GM18526 (cell line): ENCODE measurements around the gene NEURL3.

ENCODE experiments used
- POLR2A ChIP-seq: IDR thresholded peaks from 3 replicates; pipeline ENCODE4 v1.6.1; 2011; ENCODE audit not compliant: insufficient read length; ENCODE audit errors: extremely low read depth

NEURL3 gene

GRCh38 chr2:96506907-96507240 lies 1.7 kb upstream of the NEURL3 start:
- no peak for TF ChIP-seq POLR2A

DNA sequence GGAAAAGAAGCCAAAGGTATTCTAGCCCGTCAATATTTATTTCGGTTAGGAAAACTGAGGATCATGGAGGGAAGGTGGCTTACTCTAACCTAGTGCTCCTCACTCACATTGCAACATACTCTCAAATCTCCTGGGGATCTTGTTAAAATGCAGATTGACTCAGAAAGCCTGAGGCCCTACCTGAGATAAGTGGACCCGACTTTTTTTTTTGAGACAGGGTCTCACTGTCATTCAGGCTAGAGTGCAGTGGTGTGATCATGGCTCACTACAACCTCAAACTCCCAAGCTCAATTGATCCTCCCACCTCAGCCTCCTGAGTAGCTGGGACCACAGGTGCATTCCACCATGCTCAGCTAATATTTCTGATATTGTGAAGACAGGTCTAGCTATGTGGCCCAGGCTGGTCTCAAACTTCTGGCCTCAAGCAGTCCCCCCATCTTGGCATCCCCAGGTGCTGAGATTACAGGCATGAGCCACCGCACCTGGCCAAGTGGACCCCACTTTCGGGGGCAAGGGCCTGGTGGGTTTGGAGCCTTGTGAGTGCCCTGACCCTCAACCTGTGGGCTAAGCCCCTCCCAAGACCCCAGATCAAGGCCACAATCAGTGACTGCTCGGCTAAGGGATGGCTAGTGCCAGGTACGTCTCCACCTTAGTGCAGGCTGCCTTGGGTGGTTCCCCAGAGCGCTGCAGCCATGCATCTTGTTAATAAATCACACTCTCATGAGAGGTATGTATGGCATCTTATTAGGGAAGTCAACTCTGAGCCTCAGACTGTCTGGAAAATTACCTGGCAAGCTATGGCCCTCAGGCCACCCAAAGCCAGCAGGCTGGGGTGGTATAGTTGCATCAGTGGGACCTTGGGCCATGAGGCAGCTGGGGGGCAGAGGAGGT lies 1.1 kb upstream of the NEURL3 start:
- no peak for TF ChIP-seq POLR2A

- no peak for TF ChIP-seq POLR2A
Measured at GRCh38 chr2:96503637-96504243, 1.4 kb downstream of the NEURL3 start.

DNA sequence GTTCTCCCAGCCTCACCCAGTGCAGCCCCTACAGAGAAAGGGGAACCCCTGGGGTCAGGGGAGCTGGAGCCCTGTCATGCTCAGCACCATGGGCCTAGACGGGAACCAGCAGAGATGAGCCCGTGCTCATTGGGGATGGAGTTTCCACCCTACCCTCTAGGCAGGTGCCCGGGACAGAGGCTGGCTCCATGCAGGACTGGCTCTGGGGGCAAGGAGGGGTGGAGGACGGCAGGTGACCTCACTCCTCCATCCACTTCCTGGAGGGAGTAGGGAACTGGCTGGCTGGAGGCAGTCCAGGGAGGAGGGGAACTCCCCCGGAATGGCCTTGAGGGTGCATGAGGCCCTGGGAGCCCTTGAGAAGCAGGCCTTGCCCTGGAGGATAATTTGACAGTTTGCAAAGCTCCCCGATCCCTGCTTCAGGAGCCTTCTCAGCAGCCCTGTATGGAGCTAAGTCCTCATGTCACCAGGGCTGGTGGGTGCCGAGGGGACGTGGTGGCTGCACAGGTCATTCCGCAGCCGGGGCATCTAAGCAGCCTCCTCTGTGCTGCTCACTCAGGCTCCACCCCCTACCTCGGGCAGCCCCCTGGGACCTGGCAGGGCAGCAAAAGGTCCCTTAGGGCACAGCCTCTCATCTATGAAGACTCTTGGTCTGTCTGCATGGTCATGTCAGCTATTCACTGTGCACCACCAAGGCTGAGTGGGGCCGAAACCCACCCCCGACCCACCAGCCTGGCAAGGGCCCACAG lies 2.1 kb downstream of the NEURL3 start:
- TF ChIP-seq POLR2A = no peak

- TF ChIP-seq POLR2A = no peak
Measured at GRCh38 chr2:96501886-96502810, 3.0 kb downstream of the NEURL3 start.

DNA sequence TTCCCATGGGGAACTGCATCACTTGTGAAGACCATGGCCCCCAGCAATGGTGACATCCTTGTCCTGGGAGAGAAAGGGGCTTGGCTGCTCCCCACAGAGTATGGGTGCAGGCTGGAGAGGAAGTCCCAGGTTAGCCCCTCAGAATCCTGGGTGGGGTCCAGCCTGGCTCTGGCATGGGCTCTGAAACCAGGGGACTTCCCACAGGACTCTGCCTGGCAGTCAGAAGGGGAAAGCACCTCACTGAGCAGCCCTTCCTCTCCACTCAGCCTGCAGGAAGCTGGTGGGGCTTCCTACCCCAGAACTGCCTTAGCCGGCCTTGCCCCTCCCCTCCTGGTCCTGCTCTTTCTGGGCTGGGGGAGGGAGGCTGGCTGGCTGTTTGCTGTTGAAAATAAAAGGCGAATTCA lies 3.7 kb downstream of the NEURL3 start:
- no peak for TF ChIP-seq POLR2A

DNA sequence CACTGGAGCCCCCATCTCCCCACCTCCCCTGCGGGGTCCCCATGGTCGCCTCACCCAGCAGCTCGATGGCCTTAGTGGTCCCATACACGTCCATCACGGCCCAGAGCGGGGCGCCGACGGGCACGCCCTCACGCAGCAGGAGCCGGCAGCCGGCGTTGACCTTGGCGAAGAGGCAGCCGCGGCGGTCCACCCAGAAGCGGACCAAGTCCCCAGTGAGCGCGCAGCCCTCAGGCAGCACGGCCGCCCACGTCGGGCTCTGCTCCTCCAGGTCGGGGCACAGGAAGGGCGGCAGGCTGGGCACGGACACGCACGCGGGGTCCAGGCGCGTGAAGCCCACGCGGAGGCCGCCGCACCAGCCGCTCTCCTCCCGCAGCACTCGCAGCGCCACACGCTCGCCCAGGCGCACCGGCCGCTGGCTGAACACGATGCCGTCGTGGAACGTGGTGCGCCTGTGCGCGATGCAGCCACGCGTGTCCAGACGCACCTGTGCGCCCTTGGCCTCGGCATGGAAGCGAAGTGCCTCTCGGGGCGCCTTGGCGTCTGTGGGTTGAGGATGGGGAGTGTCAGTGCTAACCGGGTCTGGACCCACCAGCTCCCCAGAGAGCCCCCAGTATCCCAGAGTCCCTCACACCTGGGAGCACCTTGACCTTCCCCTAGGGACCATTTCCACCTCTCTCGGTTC lies 4.6 kb downstream of the NEURL3 start:
- no peak for TF ChIP-seq POLR2A

DNA sequence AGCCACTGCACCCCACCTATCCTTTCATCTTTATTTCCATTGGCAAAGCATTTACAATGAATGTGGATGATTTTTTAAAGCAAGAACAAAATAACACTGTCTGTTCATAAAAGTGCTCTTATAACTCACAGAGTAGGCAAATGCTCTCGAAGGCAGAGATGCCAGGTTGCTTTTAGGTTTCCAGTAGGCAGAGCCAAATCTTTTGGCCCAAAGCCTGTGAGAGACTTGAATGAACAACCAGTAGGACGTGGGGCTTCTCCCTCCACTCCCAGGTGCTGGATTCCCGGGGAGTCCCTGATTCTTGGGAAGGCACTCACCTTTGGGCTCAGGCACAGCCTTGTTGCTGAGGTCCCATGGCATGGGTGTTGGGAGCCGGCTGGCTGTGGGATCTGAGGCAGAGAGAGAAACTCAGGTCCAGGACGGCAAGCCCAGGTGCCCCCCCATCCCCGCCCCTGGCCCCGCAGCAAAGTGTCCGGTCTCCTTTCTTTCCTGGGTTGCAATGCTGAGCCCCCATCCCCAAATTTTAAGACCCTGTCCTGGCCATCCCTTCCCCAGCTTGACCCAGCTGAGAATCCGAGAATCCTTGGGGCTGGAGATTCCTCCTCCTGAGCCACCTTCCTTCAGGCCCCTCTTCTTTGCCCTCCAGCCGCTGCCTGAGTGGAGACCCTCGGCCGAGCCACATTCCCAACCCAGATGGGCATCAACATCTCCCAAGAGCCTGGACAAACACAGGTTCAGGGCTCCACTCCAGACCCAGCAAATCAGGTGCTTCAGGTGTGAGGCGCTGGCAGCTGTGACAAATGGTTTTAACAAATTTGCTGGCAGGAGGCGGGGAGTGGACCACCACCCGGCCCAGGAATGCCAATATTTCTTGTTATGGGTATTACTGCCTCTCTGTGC lies 5.8 kb downstream of the NEURL3 start:
- TF ChIP-seq POLR2A = no peak

GRCh38 chr2:96498021-96498431 lies 7.1 kb downstream of the NEURL3 start:
- TF ChIP-seq POLR2A = no peak

DNA sequence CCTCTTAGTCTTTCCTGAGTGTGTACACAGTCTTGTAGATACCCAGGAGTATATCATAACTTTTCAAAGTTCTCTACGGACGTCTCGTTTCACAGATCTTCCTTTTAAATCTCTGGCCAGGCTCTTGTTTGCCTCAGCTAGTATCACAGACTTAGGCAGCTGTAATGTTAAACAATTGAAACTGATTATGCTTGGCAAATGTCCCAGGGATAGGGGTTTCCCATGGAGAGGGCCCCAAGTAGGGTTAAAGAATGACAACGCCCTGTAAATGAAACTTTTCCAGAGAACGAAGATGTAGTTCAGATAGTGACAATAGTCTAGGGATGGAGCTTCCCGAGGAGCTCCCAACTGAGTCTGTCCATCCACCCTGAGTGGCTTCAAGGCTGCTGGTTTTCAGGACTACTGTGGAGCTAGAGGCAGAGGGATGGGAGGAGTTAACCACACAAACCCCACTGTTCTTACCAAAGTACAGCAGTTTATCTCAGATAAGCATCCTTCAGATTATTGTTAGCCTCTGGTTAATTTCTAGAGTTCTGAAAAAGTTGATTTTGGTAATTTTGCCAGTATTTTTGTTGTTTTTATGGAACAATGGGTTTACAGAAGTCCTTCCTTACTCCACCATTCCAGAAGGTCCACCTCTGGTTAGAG lies 9.1 kb downstream of the NEURL3 start:
- TF ChIP-seq POLR2A = no peak

DNA sequence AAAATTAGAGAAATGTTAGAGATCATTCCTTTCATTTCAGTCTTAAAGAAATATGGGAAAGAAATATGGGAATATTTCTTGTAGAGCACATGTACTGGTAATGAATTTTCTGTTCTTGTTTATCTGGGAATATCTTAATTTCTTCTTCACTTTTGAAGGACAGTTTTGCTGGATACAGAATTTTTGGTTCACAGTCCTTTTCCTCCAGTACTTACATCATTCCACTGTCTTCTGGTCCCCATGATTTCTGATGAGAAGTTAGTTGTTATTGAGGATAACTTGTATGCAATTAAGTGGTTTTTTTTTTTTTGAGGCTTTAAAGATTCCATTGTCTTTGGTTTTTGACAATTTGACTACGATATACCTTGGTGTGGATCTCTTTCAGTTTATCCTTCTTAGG lies 11.0 kb downstream of the NEURL3 start:
- TF ChIP-seq POLR2A = no peak

DNA sequence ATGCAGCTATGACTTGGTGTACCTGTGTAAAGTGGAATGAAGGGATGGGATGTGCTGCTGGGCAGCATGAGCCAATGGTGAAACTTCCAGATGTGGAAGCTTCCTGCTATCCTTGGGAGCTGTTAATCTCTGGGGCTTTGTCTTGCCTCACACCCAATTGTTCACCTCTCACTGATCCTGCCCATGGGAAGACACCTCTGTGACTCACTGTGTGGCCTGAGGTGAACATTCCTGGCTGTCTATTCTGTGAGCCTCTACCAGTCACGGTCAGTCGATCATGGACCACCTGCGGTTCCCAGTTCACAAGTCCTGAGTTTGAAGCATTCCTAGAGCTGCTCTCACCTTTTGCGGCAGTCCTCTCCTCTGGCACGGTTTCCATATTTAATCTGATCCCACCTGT lies 12.1 kb downstream of the NEURL3 start:
- no peak for TF ChIP-seq POLR2A
